Testis (tissue), 3 donors: Measurements from ENCODE around the gene SVEP1. TPM values are rescaled to one million over a fixed set of nuclear protein-coding genes. Genes with fewer than 3 reads are reported as not detected.

ENCODE experiments used
- DNase-seq: peaks from one replicate; pipeline ENCODE4 v3.0.0-alpha.2; 2019
- H3K27ac ChIP-seq, 2 donors: fragments of 200-600 bp; sonication (generic); one replicate each; pipeline ENCODE4 v1.5.1; 2019
- H3K27me3 ChIP-seq: fragments of 200-600 bp; sonication (generic); one replicate; pipeline ENCODE4 v1.5.1; 2019
- H3K36me3 ChIP-seq: fragments of 200-600 bp; sonication (generic); one replicate; pipeline ENCODE4 v1.5.1; 2017; ENCODE audit warnings: low read depth; ENCODE audit errors: missing control alignments
- H3K4me1 ChIP-seq: fragments of 200-600 bp; sonication (generic); one replicate; pipeline ENCODE4 v1.5.1; 2019
- H3K4me3 ChIP-seq, 2 donors: fragments of 200-600 bp; sonication (generic); one replicate each; pipeline ENCODE4 v1.5.1; 2017 to 2019
- H3K9me3 ChIP-seq: fragments of 200-600 bp; sonication (generic); one replicate; pipeline ENCODE4 v1.5.1; 2017
- CTCF ChIP-seq, 3 experiments: fragments of 450-650 bp in 2 of 3; fragments of 200-600 bp in 1 of 3; sonication (generic) in 1 of 3; IDR thresholded peaks; one replicate each; pipeline ENCODE4 v1.5.1; 2016 to 2019; ENCODE audit warnings: antibody characterized with exemption in 3 of 3, mild to moderate bottlenecking in 2 of 3, moderate library complexity in 1 of 3
- POLR2A ChIP-seq: fragments of 450-650 bp; IDR thresholded peaks from one replicate; pipeline ENCODE4 v1.6.1; 2017; ENCODE audit warnings: antibody characterized with exemption, mild to moderate bottlenecking, moderate library complexity
- WGBS, 2 donors: methylation state at CpG; one replicate each; pipeline ENCODE4 v1.1.5; 2018; 5-methylcytosine and 5-hydroxymethylcytosine counted together
- intact Hi-C: fragments of 100-400 bp; cut with DNase I; formaldehyde crosslinking; loops from one replicate; pipeline ENCODE4 v1.15.1; 2023; ENCODE audit warnings: low total_unique reads
- polyA plus RNA-seq: library from polyadenylated mRNA; stranded (reverse); fragments of 350-450 nt; fragmentation: Illumina TruSeq; extraction: RNeasy Lipid Tissue Mini Kit (QIAGEN cat#74804); gene quantifications from one replicate; pipeline ENCODE4 v1.2.3, GENCODE V29; 2014; ENCODE audit warnings: low read depth, low replicate concordance; ENCODE audit not compliant: insufficient read depth
- total RNA-seq, 2 donors: library from RNA; depleted of rRNA; stranded (reverse); fragments of >200 nt; gene quantifications; one replicate each; pipeline ENCODE4 v1.2.3, GENCODE V29; 2016

SVEP1 gene
- total and polyA plus RNA-seq, 3 donors from 2014 or later, result 4.6 to 7.9 (median 6.9) TPM

- H3K27ac ChIP-seq, result no peak overlapping the region
- H3K27me3 ChIP-seq, result no peaks in the 10 kb centered on the region
- intact Hi-C loops, result no loop called here
- no peak for DNase-seq
- no peaks in the 10 kb centered on the region for H3K9me3 ChIP-seq
- TF ChIP-seq POLR2A (no peak), CTCF (IDR thresholded peaks at IDR 0.05) (no peak)
- H3K4me3 ChIP-seq, result no peak overlapping the region
- 67 to 68% methylated on average over 5 of the region's 5 CpGs for WGBS, 2 donors
- no peaks in the 10 kb centered on the region for H3K4me1 ChIP-seq
- no peaks in the 10 kb centered on the region for H3K36me3 ChIP-seq
These were observed 24.6 kb upstream of the SVEP1 start for GRCh38 chr9:110604171-110604601.

- H3K4me3 ChIP-seq, result no peak overlapping the region
- H3K36me3 ChIP-seq, result no peaks in the 10 kb centered on the region
- 83 to 89% methylated on average over 2 of the region's 2 CpGs for WGBS, 2 donors
- H3K9me3 ChIP-seq, result no peaks in the 10 kb centered on the region
- no peaks in the 10 kb centered on the region for H3K4me1 ChIP-seq
- H3K27me3 ChIP-seq, result no peaks in the 10 kb centered on the region
- TF ChIP-seq CTCF (IDR thresholded peaks at IDR 0.05) (no peak), POLR2A (no peak)
- intact Hi-C loops, result no loop called here
- H3K27ac ChIP-seq, result no peak overlapping the region
- no peak for DNase-seq
These were observed 22.7 kb upstream of the SVEP1 start for GRCh38 chr9:110602281-110602680.

GRCh38 chr9:110601098-110601497, 21.6 kb upstream of the SVEP1 start:
- WGBS, 2 donors, result 74 to 77% methylated on average over 4 of the region's 4 CpGs
- DNase-seq, result no peak
- intact Hi-C loops, result no loop called here
- no peaks in the 10 kb centered on the region for H3K27me3 ChIP-seq
- H3K36me3 ChIP-seq, result no peaks in the 10 kb centered on the region
- H3K4me1 ChIP-seq, result no peaks in the 10 kb centered on the region
- H3K9me3 ChIP-seq, result no peaks in the 10 kb centered on the region
- no peak for TF ChIP-seq CTCF (IDR thresholded peaks at IDR 0.05)
- TF ChIP-seq POLR2A, result no peak
- no peak overlapping the region for H3K27ac ChIP-seq
- H3K4me3 ChIP-seq, result no peak overlapping the region

GRCh38 chr9:110599468-110599867, 19.9 kb upstream of the SVEP1 start:
- Histone ChIP-seq H3K9me3 (no peaks in the 10 kb centered on the region), H3K36me3 (no peaks in the 10 kb centered on the region), H3K4me3 (no peak overlapping the region), H3K27me3 (no peaks in the 10 kb centered on the region), H3K27ac (no peak overlapping the region), H3K4me1 (no peaks in the 10 kb centered on the region)
- 36 to 56% methylated on average over 4 to 10 of the region's 10 CpGs for WGBS, 2 donors
- no peak for DNase-seq
- intact Hi-C loops, result no loop called here
- TF ChIP-seq POLR2A, result no peak
- no peak for TF ChIP-seq CTCF (IDR thresholded peaks at IDR 0.05)

GRCh38 chr9:110592044-110592830, 12.7 kb upstream of the SVEP1 start:
- Histone ChIP-seq H3K36me3 (no peaks in the 10 kb centered on the region), H3K27me3 (no peaks in the 10 kb centered on the region), H3K9me3 (no peaks in the 10 kb centered on the region), H3K27ac (no peak overlapping the region), H3K4me3 (no peak overlapping the region), H3K4me1 (no peaks in the 10 kb centered on the region)
- TF ChIP-seq CTCF (IDR thresholded peaks at IDR 0.05) (no peak), POLR2A (no peak)
- 82 to 90% methylated on average over 5 of the region's 5 CpGs for WGBS, 2 donors
- intact Hi-C loops, result no loop called here
- no peak for DNase-seq
